Measurements from ENCODE around the gene BBS5. TPM values are rescaled to one million over a fixed set of nuclear protein-coding genes. Genes with fewer than 3 reads are reported as not detected.
A peak's percentile ranks its signal among the peaks of the same experiment; 100 is the strongest.
"Not testable (repeated sequence)": the region's sequence is repeated elsewhere in the genome, so short reads cannot be mapped to it uniquely, and the experiment has no call there.

BBS5 gene
- total RNA-seq (4.9 TPM), polyA plus RNA-seq (ENCODE audit: insufficient read depth in 1 of 8, insufficient read length in 8 of 8, low replicate concordance in 1 of 8) (1 to 10 TPM; 3.3 to 7.0 (median 5.0) TPM)
- long read RNA-seq, donor 1, partial matches to known transcripts, result 0 of 1 reads
- long read RNA-seq, donor 1, other reads (novel, unspliced or antisense), result 0 of 1 reads
- long read RNA-seq, donor 2, result 0 reads
- long read RNA-seq, donor 3, partial matches to known transcripts, result 0 of 2 reads
- long read RNA-seq, donor 3, other reads (novel, unspliced or antisense), result 0 of 2 reads
- long read RNA-seq, donor 4, result 0 reads
- long read RNA-seq, donor 5, partial matches to known transcripts, result 0 of 2 reads
- long read RNA-seq, donor 5, other reads (novel, unspliced or antisense), result 0 of 2 reads
- long read RNA-seq, donor 6, partial matches to known transcripts, result 0 of 3 reads
- long read RNA-seq, donor 6, other reads (novel, unspliced or antisense), result 0 of 3 reads
- long read RNA-seq, donor 7, partial matches to known transcripts, result 0 of 1 reads
- long read RNA-seq, donor 7, other reads (novel, unspliced or antisense), result 0 of 1 reads
- long read RNA-seq, donor 8, partial matches to known transcripts, result 0 of 1 reads
- long read RNA-seq, donor 8, other reads (novel, unspliced or antisense), result 0 of 1 reads
- long read RNA-seq, donor 9, partial matches to known transcripts, result 0 of 2 reads
- long read RNA-seq, donor 9, other reads (novel, unspliced or antisense), result 0 of 2 reads
- long read RNA-seq, donor 10, partial matches to known transcripts, result 5 of 6 reads
- long read RNA-seq, donor 10, other reads (novel, unspliced or antisense), result 0 of 6 reads
- long read RNA-seq, donor 11, result 0 reads

- Histone ChIP-seq H3K4me1 (ENCODE audit: control insufficient read depth, insufficient read depth, low read length) (peaks cover 6% of the 10 kb centered on the region), H3K27ac (ENCODE audit: low read length) (peak within 1 kb of the TSS; percentile 83), H3K27me3 (ENCODE audit: control insufficient read depth, insufficient read depth, low read length) (no peaks in the 10 kb centered on the region), H3K4me3 (ENCODE audit: low read length) (peak within 1 kb of the TSS; percentile 67), H3K36me3 (ENCODE audit: control insufficient read depth, insufficient read depth, low read length) (peaks cover 18% of the 10 kb centered on the region), H3K9me3 (replicated peaks; ENCODE audit: control insufficient read depth, low read depth, low read length) (no peaks in the 10 kb centered on the region)
- under 1% methylated on average over 69 of the region's 71 CpGs for WGBS (ENCODE audit: insufficient coverage)
- peak; percentile 93 for DNase-seq
Observed at GRCh38 chr2:169479257-169480078, at the start of gene BBS5. TSS of gene BBS5 (plus strand) at chr2:169479494. CDS start at chr2:169479554, 60 bp downstream.

DNA sequence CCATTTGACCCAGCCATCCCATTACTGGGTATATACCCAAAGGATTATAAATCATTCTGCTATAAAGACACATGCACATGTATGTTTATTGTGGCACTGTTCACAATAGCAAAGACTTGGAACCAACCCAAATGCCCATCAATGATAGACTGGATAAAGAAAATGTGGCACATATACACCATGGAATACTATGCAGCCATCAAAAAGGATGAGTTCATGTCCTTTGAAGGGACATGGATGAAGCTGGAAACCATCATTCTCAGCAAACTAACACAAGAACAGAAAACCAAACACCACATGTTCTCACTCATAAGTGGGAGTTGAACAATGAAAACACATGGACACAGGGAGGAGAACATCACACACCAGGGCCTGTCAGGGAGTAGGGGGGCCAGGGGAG is 47.5 kb upstream of the BBS5 start:
- not testable (repeated sequence) for H3K27ac ChIP-seq (ENCODE audit: low read length); H3K4me3 ChIP-seq (ENCODE audit: low read length); H3K9me3 ChIP-seq (replicated peaks; ENCODE audit: control insufficient read depth, low read depth, low read length); H3K27me3 ChIP-seq (ENCODE audit: control insufficient read depth, insufficient read depth, low read length); DNase-seq; H3K4me1 ChIP-seq (ENCODE audit: control insufficient read depth, insufficient read depth, low read length); H3K36me3 ChIP-seq (ENCODE audit: control insufficient read depth, insufficient read depth, low read length)

DNA sequence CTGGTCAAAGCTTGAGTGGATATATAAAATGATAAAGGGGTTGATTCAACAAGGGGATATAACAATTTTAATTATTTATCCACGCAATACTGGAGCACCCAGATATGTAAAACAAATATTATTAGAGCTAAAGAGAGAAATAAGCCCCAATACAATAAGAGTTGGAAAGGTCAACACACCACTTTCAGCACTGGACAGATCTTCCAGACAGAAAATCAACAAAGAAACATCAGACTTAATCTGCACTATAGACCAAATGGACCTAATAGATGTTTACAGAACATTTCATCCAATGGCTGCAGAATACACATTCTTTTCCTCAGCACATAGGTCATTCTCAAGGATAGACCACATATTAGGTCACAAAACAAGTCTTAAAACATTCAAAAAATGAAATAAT is 45.1 kb upstream of the BBS5 start:
- H3K4me3 ChIP-seq (ENCODE audit: low read length); H3K9me3 ChIP-seq (replicated peaks; ENCODE audit: control insufficient read depth, low read depth, low read length); DNase-seq; H3K36me3 ChIP-seq (ENCODE audit: control insufficient read depth, insufficient read depth, low read length); H3K27me3 ChIP-seq (ENCODE audit: control insufficient read depth, insufficient read depth, low read length); H3K27ac ChIP-seq (ENCODE audit: low read length); H3K4me1 ChIP-seq (ENCODE audit: control insufficient read depth, insufficient read depth, low read length): not testable (repeated sequence)
- no CpG with 5 or more reads among the region's 1 CpG for WGBS (ENCODE audit: insufficient coverage)

DNA sequence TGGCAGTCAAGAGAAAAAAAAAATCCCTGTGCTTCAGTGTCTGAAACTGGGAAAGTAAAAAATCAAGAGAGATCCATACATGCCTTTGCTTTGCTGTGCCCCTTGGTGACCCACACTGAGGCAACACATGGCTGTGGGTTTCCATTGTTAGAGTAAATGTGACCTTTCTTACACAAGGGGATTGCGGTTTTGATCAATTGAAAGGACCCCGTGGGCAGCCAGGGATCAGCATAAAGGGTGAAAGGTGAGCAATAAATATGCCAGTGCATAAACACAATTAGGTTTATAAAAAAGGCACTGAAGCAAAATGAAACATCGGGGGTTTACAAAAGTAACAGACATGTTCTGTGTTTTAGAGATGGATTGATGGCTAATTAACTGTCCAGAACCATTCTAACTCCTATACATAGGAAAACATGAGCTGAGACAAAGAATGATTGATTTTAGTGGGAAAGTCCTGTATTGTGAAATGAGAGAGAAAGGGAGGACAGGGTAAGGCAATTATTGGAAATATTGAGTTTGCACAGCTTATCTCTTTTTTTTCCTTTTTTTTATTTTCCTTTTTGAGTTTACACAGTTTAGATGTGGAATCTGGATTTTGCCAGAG is 40.7 kb upstream of the BBS5 start:
- DNase-seq, result no peak
- WGBS (ENCODE audit: insufficient coverage), result no CpG with 5 or more reads among the region's 3 CpGs

DNA sequence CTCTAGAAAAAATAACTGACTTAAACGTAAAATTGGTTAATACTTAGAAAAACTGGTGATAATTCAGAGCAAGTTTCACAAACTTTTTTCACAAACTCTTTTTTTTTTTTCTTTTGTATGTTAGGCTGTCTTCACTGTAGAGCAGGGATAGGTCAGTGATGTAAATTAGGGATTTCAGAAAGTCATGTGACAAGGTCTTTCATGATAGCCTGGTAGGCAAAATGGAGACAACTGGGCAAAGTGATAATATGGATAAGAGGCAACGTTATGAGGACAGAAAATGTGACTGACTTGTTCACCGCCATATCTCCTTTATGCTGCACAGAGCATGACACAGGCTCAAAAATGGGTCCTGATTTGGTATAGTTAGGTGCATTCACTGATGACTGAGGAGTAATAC is 39.4 kb upstream of the BBS5 start:
- H3K27me3 ChIP-seq (ENCODE audit: control insufficient read depth, insufficient read depth, low read length), result no peaks in the 10 kb centered on the region
- no peak overlapping the region for H3K4me3 ChIP-seq (ENCODE audit: low read length)
- no peaks in the 10 kb centered on the region for H3K4me1 ChIP-seq (ENCODE audit: control insufficient read depth, insufficient read depth, low read length)
- DNase-seq, result no peak
- no peaks in the 10 kb centered on the region for H3K9me3 ChIP-seq (replicated peaks; ENCODE audit: control insufficient read depth, low read depth, low read length)
- H3K36me3 ChIP-seq (ENCODE audit: control insufficient read depth, insufficient read depth, low read length), result no peaks in the 10 kb centered on the region
- no peak overlapping the region for H3K27ac ChIP-seq (ENCODE audit: low read length)
- WGBS (ENCODE audit: insufficient coverage), result 83% methylated on average over 2 of the region's 3 CpGs

More for the DNA sequence above, 40.7 kb upstream of the BBS5 start:
- Histone ChIP-seq H3K27ac (ENCODE audit: low read length) (no peak overlapping the region), H3K4me1 (ENCODE audit: control insufficient read depth, insufficient read depth, low read length) (no peaks in the 10 kb centered on the region), H3K4me3 (ENCODE audit: low read length) (no peak overlapping the region), H3K27me3 (ENCODE audit: control insufficient read depth, insufficient read depth, low read length) (no peaks in the 10 kb centered on the region), H3K36me3 (ENCODE audit: control insufficient read depth, insufficient read depth, low read length) (no peaks in the 10 kb centered on the region), H3K9me3 (replicated peaks; ENCODE audit: control insufficient read depth, low read depth, low read length) (no peaks in the 10 kb centered on the region)

GRCh38 chr2:169446452-169446851 is 32.8 kb upstream of the BBS5 start:
- H3K4me1 ChIP-seq (ENCODE audit: control insufficient read depth, insufficient read depth, low read length), result no peaks in the 10 kb centered on the region
- H3K4me3 ChIP-seq (ENCODE audit: low read length), result no peak overlapping the region
- no peaks in the 10 kb centered on the region for H3K9me3 ChIP-seq (replicated peaks; ENCODE audit: control insufficient read depth, low read depth, low read length)
- no peaks in the 10 kb centered on the region for H3K27me3 ChIP-seq (ENCODE audit: control insufficient read depth, insufficient read depth, low read length)
- H3K27ac ChIP-seq (ENCODE audit: low read length), result no peak overlapping the region
- no peak for DNase-seq
- no peaks in the 10 kb centered on the region for H3K36me3 ChIP-seq (ENCODE audit: control insufficient read depth, insufficient read depth, low read length)

GRCh38 chr2:169448316-169448715 is 31.0 kb upstream of the BBS5 start:
- H3K27ac ChIP-seq (ENCODE audit: low read length), result no peak overlapping the region
- no CpG with 5 or more reads among the region's 3 CpGs for WGBS (ENCODE audit: insufficient coverage)

DNA sequence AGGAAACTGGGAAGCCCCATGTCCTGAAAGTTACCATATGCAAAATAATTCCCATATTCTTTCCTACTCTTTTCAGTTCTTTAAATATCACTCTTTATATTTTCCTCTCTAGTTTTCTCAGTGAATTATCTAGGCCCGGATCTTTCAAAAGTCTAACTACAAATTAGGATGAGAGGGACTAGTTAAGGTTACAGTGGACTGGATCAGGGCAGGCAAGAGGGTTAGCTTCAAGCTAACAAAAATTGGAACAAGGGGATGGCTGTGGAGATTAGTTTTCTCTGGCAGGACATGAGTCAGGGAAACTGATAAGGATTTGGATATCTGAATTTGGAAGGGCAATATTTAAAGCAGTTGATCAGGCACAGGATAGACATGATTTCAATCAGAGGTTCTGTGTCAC is 30.4 kb upstream of the BBS5 start:
- no peaks in the 10 kb centered on the region for H3K9me3 ChIP-seq (replicated peaks; ENCODE audit: control insufficient read depth, low read depth, low read length)
- no CpG with 5 or more reads among the region's 1 CpG for WGBS (ENCODE audit: insufficient coverage)
- H3K4me3 ChIP-seq (ENCODE audit: low read length), result no peak overlapping the region
- no peak overlapping the region for H3K27ac ChIP-seq (ENCODE audit: low read length)
- no peaks in the 10 kb centered on the region for H3K36me3 ChIP-seq (ENCODE audit: control insufficient read depth, insufficient read depth, low read length)
- H3K27me3 ChIP-seq (ENCODE audit: control insufficient read depth, insufficient read depth, low read length), result no peaks in the 10 kb centered on the region
- no peak for DNase-seq
- no peaks in the 10 kb centered on the region for H3K4me1 ChIP-seq (ENCODE audit: control insufficient read depth, insufficient read depth, low read length)

More at GRCh38 chr2:169448316-169448715, 31.0 kb upstream of the BBS5 start:
- H3K27me3 ChIP-seq (ENCODE audit: control insufficient read depth, insufficient read depth, low read length), result no peaks in the 10 kb centered on the region
- no peaks in the 10 kb centered on the region for H3K4me1 ChIP-seq (ENCODE audit: control insufficient read depth, insufficient read depth, low read length)
- no peaks in the 10 kb centered on the region for H3K36me3 ChIP-seq (ENCODE audit: control insufficient read depth, insufficient read depth, low read length)
- no peak overlapping the region for H3K4me3 ChIP-seq (ENCODE audit: low read length)
- DNase-seq, result no peak
- H3K9me3 ChIP-seq (replicated peaks; ENCODE audit: control insufficient read depth, low read depth, low read length), result no peaks in the 10 kb centered on the region

DNA sequence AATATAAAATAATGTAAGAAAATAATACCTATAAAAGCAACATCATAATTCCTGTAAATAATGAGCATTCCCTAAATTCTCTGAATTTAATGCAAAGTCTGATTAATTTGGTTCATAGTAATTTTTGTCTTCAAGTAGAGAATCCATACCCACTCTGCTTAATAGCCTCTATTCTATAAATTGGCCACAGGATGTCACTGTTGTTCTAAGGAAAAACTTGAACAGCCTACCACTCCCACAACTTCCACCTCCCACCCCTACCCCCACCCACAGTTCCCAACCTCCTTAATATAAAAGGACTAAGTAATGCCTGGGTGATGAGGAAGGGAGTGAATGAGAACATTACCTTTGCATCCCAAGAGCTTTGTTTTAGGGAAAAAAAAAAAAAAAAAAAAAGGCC is 27.2 kb upstream of the BBS5 start:
- DNase-seq, result peak; percentile 39
- H3K4me1 ChIP-seq (ENCODE audit: control insufficient read depth, insufficient read depth, low read length), result no peaks in the 10 kb centered on the region
- no peak overlapping the region for H3K4me3 ChIP-seq (ENCODE audit: low read length)
- no peak overlapping the region for H3K27ac ChIP-seq (ENCODE audit: low read length)
- no peaks in the 10 kb centered on the region for H3K36me3 ChIP-seq (ENCODE audit: control insufficient read depth, insufficient read depth, low read length)
- no peaks in the 10 kb centered on the region for H3K27me3 ChIP-seq (ENCODE audit: control insufficient read depth, insufficient read depth, low read length)
- no peaks in the 10 kb centered on the region for H3K9me3 ChIP-seq (replicated peaks; ENCODE audit: control insufficient read depth, low read depth, low read length)

DNA sequence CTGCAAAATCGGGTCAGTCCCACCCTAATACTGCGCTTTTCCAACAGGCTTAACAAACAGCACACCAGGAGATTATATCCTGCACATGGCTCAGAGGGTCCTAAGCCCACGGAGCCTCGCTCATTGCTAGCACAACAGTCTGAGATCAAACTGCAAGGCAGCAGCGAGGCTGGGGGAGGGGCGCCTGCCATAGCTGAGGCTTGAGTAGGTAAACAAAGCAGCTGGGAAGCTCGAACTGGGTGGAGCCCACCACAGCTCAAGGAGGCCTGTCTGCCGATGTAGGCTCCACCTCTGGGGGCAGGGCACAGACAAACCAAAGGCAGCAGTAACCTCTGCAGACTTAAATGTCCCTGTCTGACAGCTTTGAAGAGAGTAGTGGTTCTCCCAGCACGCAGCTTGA is 26.2 kb upstream of the BBS5 start:
- not testable (repeated sequence) for DNase-seq; H3K4me1 ChIP-seq (ENCODE audit: control insufficient read depth, insufficient read depth, low read length); H3K4me3 ChIP-seq (ENCODE audit: low read length); H3K36me3 ChIP-seq (ENCODE audit: control insufficient read depth, insufficient read depth, low read length); H3K27ac ChIP-seq (ENCODE audit: low read length); H3K27me3 ChIP-seq (ENCODE audit: control insufficient read depth, insufficient read depth, low read length); H3K9me3 ChIP-seq (replicated peaks; ENCODE audit: control insufficient read depth, low read depth, low read length)
- 71% methylated on average over 3 of the region's 9 CpGs for WGBS (ENCODE audit: insufficient coverage)
